ENCODE measurements around the gene TRMT44.

DNA sequence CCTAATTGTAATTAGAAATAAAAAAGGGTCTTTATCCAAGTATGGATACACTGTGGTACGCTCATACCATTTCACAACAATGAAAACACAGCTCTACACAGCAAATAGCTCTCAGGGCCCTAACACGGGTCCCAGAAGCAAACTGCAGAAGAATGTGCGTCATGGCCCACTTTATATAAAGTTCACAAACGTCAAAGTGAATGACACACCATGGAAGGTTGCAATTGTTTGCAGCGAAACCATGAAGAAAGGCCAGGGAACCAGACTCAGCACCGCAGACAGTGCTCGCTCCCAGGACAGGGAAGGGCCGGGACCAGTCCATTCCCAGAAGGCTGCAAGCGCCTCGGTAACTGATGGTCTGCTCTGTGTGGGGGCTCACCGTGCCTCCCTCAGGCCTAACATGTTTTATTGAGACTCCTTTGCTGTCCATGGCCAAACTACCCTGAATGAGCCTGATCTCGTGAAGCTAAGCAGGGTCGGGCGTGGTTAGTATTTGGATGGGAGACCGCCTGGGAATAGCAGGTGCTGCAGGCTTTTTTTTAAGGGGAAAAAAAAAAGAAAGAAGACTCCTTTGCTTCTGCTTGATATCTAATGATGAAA is 47.9 kb upstream of the TRMT44 start:
- TF ChIP-seq CTCF (IDR thresholded peaks at IDR 0.05; ENCODE audit: low read depth, low read length) (no peak), EZH2phosphoT487 (IDR thresholded peaks at IDR 0.05; ENCODE audit: low read depth) (no peak)

Measured in OCI-LY3 (cell line).